NB4 (cell line): Measurements from ENCODE around the gene DYNC1I1.

Experiments used
- MYC ChIP-seq: IDR thresholded peaks from 2 replicates; pipeline ENCODE4 v1.6.1; 2011; ENCODE audit warnings: low read depth, low read length
- POLR2A ChIP-seq: IDR thresholded peaks from 2 replicates; pipeline ENCODE4 v1.6.1; 2011; ENCODE audit warnings: mild to moderate bottlenecking; ENCODE audit not compliant: insufficient read length; ENCODE audit errors: extremely low read depth
- TF ChIP-seq, protein P1 (sequence below): IDR thresholded peaks from one replicate; pipeline ENCODE4 v1.5.1; 2012; ENCODE audit warnings: low read depth, low read length
- TF ChIP-seq, protein P2 (sequence below): IDR thresholded peaks from 2 replicates; pipeline ENCODE4 v1.6.1; 2011; ENCODE audit warnings: low read depth, low read length

DNA sequence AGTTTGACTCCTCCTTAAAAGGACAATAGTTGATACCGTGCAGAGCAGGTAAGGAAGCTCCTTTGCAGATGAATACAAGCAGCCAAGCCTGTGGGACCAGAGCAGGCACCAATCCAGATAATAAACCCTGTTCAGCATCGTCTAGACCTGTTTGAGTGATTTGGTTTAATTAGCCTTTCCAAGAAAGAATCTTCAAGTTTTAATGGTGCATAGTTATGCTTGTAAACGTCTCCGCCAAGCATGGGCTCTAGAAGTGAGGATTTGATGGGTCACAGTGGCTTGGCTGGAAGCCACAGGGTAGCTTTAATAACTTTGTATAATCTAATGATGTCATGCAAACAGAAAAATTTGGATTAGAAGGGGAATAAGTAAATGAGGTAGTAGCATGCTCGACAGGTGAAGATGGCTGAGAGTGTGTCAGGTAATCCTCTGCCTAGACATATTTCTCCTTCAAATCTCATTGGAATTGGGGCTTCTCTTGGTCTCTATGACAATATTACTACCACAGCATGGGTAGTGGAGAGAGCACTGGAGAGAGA lies 188.4 kb downstream of the DYNC1I1 start:
- TF ChIP-seq POLR2A (no peak), MYC (no peak)
- TF ChIP-seq, protein P1, sequence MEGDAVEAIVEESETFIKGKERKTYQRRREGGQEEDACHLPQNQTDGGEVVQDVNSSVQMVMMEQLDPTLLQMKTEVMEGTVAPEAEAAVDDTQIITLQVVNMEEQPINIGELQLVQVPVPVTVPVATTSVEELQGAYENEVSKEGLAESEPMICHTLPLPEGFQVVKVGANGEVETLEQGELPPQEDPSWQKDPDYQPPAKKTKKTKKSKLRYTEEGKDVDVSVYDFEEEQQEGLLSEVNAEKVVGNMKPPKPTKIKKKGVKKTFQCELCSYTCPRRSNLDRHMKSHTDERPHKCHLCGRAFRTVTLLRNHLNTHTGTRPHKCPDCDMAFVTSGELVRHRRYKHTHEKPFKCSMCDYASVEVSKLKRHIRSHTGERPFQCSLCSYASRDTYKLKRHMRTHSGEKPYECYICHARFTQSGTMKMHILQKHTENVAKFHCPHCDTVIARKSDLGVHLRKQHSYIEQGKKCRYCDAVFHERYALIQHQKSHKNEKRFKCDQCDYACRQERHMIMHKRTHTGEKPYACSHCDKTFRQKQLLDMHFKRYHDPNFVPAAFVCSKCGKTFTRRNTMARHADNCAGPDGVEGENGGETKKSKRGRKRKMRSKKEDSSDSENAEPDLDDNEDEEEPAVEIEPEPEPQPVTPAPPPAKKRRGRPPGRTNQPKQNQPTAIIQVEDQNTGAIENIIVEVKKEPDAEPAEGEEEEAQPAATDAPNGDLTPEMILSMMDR: no peak
- TF ChIP-seq, protein P2, sequence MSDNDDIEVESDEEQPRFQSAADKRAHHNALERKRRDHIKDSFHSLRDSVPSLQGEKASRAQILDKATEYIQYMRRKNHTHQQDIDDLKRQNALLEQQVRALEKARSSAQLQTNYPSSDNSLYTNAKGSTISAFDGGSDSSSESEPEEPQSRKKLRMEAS: no peak
